Bronchial epithelial cell (primary cell): Measurements from ENCODE around the gene OR5J2. TPM values are rescaled to one million over a fixed set of nuclear protein-coding genes. Genes with fewer than 3 reads are reported as not detected.
"Not testable (repeated sequence)": the region's sequence is repeated elsewhere in the genome, so short reads cannot be mapped to it uniquely, and the experiment has no call there.

Experiments used
- DNase-seq: peaks from one replicate; pipeline ENCODE4 v3.0.0-alpha.2; 2010; ENCODE audit warnings: low read depth
- FAIRE-seq: peaks from 2 replicates; lab custom pipeline; 2011; peaks lifted over from hg19 to GRCh38; lab: Jason Lieb, UNC
- H3K27me3 ChIP-seq: 2 replicates; pipeline ENCODE4 v1.5.1; 2011; ENCODE audit warnings: low read length; ENCODE audit not compliant: control insufficient read depth, insufficient read depth
- H3K36me3 ChIP-seq: 2 replicates; pipeline ENCODE4 v1.5.1; 2011; ENCODE audit warnings: low read length; ENCODE audit not compliant: control insufficient read depth, insufficient read depth
- H3K4me3 ChIP-seq: 2 replicates; pipeline ENCODE4 v1.5.1; 2011; ENCODE audit warnings: mild to moderate bottlenecking, low read depth, low read length, control low read depth
- total RNA-seq: library from RNA; depleted of rRNA; stranded (reverse); fragments of >200 nt; gene quantifications from 2 replicates; pipeline ENCODE4 v1.2.1, GENCODE V29; 2014
- TF ChIP-seq, protein P1 (sequence below): IDR thresholded peaks from 2 replicates; pipeline ENCODE4 v1.5.1; 2011; ENCODE audit warnings: mild to moderate bottlenecking, moderate library complexity, low read length, control low read depth, inconsistent platforms; ENCODE audit not compliant: insufficient read depth, severe bottlenecking

The OR5J2 gene
- total RNA-seq = not detected in 2 replicates

DNA sequence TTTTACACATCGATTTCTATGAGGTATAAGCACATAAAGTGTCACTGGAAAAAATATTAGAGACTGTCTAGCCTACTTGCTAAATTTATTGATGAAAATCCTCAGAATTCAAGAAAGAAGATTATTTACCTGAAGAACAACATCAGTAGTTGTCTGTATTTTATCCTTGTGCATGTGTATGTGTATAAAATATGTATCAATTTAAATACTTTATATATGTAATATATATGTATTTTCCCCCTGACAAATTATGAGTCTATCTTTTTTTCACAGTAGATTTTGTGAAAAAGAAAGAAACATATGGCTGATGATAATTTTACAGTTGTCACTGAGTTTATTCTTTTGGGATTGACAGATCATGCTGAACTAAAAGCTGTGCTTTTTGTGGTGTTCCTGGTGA, at the start of gene OR5J2:
TSS of gene OR5J2 (plus strand) at position 301 of the 400 bp plus-strand sequence. CDS start at position 301, 0 bp downstream.
- DNase-seq = no peak
- no peak for FAIRE-seq
- TF ChIP-seq, protein P1, sequence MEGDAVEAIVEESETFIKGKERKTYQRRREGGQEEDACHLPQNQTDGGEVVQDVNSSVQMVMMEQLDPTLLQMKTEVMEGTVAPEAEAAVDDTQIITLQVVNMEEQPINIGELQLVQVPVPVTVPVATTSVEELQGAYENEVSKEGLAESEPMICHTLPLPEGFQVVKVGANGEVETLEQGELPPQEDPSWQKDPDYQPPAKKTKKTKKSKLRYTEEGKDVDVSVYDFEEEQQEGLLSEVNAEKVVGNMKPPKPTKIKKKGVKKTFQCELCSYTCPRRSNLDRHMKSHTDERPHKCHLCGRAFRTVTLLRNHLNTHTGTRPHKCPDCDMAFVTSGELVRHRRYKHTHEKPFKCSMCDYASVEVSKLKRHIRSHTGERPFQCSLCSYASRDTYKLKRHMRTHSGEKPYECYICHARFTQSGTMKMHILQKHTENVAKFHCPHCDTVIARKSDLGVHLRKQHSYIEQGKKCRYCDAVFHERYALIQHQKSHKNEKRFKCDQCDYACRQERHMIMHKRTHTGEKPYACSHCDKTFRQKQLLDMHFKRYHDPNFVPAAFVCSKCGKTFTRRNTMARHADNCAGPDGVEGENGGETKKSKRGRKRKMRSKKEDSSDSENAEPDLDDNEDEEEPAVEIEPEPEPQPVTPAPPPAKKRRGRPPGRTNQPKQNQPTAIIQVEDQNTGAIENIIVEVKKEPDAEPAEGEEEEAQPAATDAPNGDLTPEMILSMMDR = no peak
- no peak within 1 kb of the TSS for H3K4me3 ChIP-seq
- H3K36me3 ChIP-seq = no peaks in the 10 kb centered on the region
- no peaks in the 10 kb centered on the region for H3K27me3 ChIP-seq

DNA sequence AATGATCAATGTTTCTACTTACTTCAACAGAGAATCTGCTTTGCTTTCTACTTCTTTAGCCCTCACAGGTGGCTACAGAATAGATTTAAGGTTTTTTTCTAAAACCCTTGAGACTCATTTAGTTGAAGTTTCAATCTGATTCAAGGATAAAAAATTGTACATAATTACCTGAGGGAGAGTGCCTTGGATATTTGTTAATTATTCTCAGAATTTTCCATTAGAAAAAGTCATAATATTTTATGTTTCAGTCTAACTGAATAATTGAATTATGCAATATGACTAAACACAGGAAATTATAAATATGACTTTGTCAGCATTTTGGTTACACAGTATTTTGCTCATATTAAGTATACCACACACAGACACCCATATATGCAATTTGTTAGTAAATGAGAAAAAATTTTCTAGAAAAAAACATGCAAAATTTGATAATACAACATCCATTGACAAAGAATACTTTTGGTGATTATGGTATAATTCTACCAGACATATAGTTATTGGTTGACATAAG, 36.2 kb upstream of the OR5J2 start, which contains the start of gene OR8J3:
TSS of gene OR8J3 (minus strand) at position 51 of the 511 bp plus-strand sequence. CDS start 2,483 bp downstream, outside the sequence.
- no peak for DNase-seq
- no peak for FAIRE-seq
- H3K36me3 ChIP-seq = no peaks in the 10 kb centered on the region
- TF ChIP-seq, protein P1 = no peak
- no peak within 1 kb of the TSS for H3K4me3 ChIP-seq
- H3K27me3 ChIP-seq = no peaks in the 10 kb centered on the region

DNA sequence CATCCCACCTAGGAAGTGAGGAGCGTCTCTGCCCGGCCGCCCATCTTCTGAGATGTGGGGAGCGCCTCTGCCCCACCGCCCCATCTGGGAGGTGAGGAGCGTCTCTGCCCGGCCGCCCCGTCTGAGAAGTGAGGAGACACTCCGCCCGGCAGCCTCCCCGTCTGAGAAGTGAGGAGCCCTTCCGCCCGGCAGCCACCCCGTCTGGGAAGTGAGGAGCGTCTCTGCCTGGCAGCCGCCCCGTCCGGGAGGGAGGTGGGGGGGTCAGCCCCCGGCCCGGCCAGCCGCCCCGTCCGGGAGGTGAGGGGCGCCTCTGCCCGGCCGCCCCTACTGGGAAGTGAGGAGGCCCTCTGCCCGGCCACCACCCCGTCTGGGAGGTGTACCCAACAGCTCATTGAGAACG, 32.7 kb upstream of the OR5J2 start:
- DNase-seq, H3K4me3 ChIP-seq, H3K36me3 ChIP-seq, H3K27me3 ChIP-seq, FAIRE-seq: not testable (repeated sequence)

DNA sequence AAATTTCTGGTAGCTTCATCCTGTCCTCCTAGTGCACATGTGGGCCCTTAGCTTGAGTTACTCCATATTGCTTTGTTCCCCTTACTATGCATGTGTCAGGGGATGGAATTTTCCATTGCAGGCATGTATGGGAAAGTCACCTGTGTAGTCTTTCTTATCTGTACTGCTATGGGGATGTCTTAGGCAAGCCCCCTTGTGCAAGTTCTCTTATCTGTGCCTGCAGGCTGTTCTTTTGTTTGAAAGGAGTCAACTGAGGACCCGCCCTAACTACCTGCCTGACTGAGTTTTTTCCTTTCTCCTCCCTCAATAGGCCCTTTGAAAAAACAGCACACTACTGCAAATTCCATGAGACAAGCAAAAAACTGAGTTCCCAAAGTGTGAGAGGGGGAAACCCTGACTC, 25.0 kb upstream of the OR5J2 start:
- H3K27me3 ChIP-seq = no peaks in the 10 kb centered on the region
- FAIRE-seq (no peak), DNase-seq (no peak)
- no peak overlapping the region for H3K4me3 ChIP-seq
- TF ChIP-seq, protein P1 = no peak
- H3K36me3 ChIP-seq = no peaks in the 10 kb centered on the region

DNA sequence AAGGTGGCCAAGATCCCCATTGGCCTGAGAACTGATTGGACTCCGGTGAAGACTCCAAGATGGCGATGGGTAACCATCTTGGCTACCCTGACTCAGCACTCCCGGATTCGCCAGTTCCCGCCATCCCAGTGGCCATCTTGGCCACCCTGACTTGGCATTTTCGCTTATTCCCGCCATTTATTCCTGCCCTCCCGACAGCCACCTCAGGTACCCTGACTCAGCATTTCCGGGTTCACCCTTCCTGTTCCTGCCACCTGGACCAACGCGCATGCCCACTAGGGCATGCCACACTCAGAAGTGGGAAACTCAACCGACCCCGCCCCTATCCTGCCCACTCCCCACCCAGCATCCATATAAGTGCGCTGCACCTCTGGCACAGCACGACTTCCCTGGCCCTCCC, 24.1 kb upstream of the OR5J2 start:
- DNase-seq (no peak), FAIRE-seq (no peak)
- TF ChIP-seq, protein P1 = no peak
- no peaks in the 10 kb centered on the region for H3K36me3 ChIP-seq
- H3K4me3 ChIP-seq = no peak overlapping the region
- no peaks in the 10 kb centered on the region for H3K27me3 ChIP-seq

DNA sequence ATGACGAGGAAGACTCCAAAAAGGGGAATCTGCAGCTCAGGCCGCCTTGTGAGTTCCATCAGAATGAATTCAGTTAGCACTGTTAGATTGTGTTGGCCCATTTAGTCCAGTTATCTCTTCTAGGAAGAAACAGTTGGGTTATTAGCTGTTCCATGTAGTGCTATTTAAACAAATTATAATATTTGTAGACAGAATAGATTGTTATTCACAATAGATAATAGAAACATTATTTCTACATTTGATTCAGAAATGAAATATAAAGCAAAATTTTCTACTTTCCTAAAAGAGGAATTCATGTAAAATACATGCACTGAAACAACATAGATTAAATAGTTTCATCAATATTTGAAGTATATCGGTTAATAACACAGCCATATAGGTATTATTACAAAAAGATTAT, 16.2 kb upstream of the OR5J2 start, which contains the start of gene OR8K5:
TSS of gene OR8K5 (minus strand) at position 101 of the 400 bp plus-strand sequence. CDS start at position 101, 0 bp downstream.
- no peak for FAIRE-seq

More for the DNA sequence above, 16.2 kb upstream of the OR5J2 start, which contains the start of gene OR8K5:
- TF ChIP-seq, protein P1 = no peak
- no peaks in the 10 kb centered on the region for H3K36me3 ChIP-seq
- DNase-seq = no peak
- H3K27me3 ChIP-seq = no peaks in the 10 kb centered on the region
- H3K4me3 ChIP-seq = no peak within 1 kb of the TSS
